HG02885 (cell line): ENCODE data around the gene SORL1.
A peak's percentile ranks its signal among the peaks of the same experiment; 100 is the strongest.

Experiments
- ATAC-seq: cut with Tn5 transposase; IDR thresholded peaks from one replicate; pipeline ENCODE4 v1.9.1; 2021; ENCODE audit warnings: mild to moderate bottlenecking; ENCODE audit not compliant: unreplicated experiment, poor library complexity

SORL1 gene

DNA sequence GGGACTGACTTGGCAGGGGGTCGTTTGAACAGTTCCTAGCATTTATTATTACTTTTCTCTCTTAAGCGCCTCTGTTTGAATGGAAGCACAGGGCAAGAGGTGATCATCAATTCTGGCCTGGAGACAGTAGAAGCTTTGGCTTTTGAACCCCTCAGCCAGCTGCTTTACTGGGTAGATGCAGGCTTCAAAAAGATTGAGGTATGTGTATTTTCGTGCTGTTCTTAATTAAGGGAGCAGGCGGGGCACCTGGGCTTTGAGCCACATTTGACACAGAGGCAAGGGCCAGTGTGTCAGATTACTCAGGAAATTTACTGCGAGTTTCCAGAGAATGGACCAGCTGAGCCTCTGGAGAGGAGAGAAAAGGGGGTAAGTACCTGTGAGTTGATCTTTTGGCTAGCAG lies 103.0 kb downstream of the SORL1 start:
- no peak for ATAC-seq

DNA sequence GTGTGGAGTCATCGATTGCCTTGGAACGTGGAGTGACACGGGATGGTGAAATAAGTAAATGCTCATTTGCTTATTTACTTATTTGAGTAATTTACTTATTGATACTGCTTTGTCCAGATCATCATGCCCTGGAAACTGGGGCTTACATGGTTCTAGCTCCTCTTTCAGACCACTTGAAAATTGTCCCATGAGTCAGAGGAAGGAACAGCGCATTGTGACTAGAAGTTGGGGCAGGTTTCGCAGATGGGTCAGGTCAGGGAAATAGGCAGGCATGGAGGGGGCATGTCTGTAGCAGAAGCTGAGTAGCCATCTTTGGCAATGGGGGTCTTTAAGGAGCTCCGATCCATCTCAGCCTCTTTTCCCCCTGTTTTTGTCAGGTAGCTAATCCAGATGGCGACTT lies 104.8 kb downstream of the SORL1 start:
- peak; percentile 2 for ATAC-seq

DNA sequence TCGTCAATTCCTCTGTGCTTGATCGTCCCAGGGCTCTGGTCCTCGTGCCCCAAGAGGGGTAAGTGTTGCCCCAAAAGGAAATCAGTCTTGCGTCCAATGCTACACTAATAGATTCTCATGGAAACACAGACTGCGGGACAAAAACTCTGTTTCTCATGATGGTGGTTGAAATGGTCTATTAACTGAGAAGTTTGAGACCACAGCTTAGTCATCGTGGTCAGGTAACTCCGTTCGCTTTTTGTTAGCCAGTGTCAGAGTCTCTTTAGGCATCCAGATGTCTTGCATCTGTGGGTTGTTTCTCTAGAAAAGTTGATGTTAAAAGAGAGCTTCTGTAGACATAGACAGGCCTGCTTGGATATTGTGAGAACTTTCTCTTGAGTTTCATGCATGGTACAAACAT lies 105.2 kb downstream of the SORL1 start:
- ATAC-seq = peak; percentile 88

DNA sequence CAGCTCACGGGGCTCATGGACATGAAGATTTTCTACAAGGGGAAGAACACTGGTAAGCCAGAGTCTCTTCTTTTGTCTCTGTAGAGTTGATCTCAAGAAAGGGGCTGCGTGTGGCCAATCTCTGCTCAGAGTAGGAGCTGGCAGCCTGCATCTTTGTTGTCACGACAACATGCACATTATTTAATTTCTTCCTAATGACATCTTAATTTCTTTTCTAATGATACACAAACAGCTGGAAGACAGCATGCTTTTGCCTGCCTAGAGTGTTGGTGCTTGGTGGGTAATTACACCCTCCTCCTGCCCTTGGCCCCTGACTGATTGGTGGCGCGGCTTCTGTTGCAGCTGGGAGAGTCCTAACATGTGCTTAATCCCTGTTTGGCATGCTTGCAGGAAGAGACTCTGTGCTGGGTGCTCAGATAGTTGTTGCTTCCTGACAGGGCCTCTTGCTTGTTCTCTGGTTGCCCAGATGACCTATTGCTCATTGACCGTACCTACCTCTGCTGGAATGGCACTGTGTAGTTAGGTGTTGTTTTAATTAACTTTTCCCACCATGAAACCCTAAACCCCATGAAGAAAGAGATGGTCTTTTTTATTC lies 107.6 kb downstream of the SORL1 start:
- no peak for ATAC-seq

DNA sequence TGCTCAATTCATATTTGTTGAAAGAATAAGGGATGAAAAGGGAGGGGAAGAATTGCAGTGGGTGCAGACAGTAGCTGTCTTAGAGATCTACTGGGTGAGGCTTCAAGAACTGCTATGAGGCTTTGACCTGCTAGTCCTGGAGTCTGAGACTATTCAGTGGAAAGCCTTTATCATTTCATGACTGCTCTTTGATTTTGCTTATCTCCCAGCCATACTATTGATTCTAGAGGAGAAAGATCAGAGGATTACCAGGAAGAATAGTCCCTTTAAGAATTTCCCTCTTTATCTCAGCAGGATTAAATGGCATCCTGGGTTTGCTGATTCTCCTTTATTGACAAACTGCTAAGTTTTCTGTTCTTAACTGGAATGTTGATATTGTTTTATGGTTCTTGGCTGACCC lies 108.1 kb downstream of the SORL1 start:
- ATAC-seq = no peak

DNA sequence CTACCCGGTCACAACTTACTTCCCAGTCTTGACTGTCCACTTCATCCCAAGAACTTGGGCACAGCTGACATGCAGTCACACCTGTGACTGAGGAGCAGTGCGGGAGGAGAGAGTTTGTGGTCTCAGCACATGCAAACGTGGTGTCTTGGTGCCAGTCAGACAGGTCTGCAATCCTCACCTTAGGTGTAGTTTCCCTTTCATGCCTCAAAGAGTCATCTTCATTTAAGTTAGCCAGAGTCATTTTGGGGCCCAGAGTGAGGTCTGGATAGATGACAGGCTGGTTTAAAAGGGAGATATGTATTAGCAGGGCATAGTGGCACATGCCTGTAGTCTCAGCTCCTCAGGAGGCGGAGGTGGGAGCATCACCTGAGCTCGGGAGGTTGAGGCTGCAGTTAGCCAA lies 109.1 kb downstream of the SORL1 start:
- ATAC-seq = no peak

DNA sequence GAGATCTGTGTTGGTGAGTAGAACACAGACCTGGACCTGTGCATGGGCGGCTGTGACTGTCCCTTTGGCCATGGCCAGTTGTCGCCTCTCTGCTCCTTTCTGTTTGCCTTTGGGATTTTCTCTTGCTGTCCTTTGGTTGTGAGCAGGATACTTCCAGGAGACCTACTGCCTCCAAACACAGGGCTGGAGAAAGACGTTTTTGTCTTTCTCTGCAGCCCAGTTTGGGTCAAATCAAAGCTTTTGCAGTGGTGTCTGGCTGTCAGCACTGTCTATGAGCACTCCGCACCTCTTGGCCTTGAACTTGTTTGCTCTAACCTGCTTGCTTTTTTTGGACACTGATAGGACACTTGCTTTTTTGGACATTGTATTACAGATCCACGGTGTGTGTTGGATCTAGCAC lies 109.6 kb downstream of the SORL1 start:
- no peak for ATAC-seq

DNA sequence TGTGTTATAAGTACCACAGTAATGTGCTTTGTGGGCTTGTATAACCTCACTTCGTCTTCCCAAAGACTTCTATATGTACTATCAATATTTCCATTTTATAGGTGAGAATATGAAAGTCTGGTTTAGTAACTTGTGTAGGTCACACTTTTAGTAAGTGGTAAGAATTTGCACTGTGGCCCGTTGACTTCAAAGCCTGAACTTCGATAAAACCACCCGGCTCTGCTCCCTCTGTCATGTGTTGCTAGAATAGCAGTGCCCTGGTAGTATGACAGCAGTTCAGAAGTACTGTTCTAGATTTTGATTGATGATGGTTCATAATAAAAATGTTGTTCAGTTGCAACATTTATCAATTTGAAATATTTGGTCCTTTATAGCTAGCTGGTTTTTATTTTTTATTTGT lies 110.9 kb downstream of the SORL1 start:
- no peak for ATAC-seq

DNA sequence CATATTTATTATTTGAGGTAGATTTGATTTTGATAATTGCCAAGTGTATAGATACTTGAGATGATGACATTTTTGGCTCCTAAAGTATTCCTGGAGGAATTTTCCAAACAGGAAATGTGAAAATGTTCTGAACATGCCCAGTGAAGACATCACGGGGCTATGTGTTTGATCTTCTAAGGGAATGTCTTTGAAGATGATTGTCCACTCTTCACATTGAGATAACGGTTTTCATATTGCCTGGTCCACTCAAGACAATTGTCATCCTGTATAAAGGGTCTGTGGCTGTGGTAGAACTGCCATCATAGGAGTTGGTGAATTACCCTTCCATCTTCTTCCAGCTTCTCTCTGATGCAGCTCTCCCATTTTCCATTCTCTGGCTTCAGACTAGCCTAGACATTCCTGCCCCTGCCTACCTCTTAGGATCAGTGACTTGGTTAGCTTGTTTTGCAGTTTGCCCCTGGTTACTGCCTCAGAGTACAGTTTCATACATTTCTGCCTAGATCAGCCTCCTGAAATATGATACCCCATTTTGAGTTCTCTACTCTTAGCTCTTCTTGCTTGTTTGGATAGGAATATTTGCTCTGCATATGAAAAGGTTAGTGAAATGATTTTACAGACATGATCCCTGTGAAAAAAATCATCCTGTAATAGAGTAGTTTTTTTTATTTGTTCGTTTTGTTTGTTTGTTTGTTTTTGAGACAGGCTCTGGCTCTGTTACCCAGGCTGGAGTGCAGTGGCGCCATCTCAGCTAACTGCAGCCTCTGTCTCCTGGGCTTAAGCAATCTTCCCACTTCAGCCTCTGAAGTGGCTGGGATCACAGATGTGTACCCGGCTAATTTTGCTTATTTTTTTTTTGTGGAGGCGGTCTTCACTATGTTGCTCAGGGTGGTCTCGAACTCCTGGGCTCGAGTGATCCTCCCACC lies 112.0 kb downstream of the SORL1 start:
- ATAC-seq = no peak

DNA sequence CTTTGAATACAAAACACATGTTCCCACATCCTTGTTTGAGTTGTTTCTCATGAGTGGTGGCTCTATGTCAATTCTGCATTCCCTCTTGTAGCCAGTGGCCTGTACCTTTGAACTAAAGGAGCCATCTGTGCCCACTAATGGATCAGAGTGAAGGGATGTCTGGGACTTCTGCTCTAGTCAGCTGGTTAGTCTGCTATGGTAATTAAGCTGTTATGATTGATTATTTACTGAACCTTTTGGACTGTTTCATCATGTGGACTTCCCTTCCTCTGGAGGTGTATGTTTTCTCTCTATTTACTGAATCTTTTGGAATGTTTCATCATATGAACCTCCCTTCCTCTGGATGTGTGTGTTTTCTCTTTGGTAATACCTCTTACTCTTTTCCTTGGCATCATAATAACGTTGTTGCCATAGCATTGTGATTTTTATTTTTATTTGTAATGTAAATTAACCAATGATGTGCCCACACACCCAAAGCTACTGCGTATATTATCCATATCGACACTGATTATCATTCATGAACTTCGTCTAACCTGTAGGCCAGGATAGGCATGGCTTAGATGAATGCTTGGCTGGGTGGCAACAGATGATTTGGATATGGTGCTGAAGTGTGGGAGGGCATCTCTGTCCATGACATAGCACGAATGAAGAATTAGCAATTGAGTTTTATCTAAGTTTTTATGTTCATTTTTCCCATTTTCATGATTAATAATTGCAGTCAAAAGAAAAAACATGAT lies 113.0 kb downstream of the SORL1 start:
- ATAC-seq = no peak

DNA sequence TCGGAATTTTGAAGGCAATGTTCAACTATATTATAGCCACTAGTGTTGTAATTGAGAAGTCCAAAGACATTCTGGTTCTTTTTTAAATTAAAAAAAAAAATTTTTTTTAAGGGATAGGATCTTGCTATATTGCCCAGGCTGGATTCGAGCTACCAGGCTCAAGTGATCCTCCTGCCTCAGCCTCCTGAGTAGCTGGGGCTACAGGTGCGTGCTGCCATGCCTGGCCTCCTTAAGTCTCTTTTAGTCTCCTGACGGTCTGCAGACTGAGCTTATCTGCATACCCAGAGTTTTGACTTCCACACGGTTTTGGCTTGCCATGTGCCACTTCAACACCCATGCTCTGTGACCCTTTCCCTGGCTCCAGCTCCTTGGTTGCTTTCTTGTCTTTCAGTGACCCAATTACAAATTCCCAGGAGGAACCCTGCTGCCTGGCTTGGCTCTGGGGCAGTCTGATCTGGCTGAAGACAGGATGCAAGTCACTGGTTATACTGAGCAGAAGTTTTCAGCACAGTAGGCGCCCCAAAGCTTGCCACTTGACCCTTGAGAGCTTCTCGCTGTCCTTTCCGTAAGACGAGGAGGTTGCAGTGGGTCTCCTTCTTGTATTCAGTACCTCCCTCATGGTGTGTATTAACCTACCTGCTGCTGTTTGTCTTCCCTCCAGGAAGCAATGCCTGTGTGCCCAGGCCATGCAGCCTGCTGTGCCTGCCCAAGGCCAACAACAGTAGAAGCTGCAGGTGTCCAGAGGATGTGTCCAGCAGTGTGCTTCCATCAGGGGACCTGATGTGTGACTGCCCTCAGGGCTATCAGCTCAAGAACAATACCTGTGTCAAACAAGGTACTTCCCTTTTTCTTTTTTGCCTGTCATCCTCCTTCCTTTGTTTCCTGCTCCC lies 114.4 kb downstream of the SORL1 start:
- ATAC-seq = no peak

DNA sequence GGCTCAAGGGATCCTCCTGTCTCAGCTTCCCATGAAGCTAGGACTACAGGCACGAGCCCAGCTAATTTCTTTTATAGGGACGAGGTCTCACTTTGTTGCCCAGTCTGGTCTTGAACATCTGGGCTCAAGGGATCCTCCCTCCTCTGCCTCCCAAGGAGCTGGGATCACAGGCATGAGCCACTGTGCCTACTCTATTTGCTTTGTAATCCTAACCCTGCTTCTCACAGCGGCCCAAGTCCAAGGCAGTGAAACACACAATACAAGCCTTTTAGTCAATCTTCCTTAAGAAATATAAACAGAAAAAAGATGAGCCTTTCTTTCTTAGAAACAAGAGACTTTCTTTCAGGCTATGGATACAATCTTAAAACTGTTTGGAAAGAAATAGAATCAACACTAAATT lies 115.9 kb downstream of the SORL1 start:
- ATAC-seq = no peak

DNA sequence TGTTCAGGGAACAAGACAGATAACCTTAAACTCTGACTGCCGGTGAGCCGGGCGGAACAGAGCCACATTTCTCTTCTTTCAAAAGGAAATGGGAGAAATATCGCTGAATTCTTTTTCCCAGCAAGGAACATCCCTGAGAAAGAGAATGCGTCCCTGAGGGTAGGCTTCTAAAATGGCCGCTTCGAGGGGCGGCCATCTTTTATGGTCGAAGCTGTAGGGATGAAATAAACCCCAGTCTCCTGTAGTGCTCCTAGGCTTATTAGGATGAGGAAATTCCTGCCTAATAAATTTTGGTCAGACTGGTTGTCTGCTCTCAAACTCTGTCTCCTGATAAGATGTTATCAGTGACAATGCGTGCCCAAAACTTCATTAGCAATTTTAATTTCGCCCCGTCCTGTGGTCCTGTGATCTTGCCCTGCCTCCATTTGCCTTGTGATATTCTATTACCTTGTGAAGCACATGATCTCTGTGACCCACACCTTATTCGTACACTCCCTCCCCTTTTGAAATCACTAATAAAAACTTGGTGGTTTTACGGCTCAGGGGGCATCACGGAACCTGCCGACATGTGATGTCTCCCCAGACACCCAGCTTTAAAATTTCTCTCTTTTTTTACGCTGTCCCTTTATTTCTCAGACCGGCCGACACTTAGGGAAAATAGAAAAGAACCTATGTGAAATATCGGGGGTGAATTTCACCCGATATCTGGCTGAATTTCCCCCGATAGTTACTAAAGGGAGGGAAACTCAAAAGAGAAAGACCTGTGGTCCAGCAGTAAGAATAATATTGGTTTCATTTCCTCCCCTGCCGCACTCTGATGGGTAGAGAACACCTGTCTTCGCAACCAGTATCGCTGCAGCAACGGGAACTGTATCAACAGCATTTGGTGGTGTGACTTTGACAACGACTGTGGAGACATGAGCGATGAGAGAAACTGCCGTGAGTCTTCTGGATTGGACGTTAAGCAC lies 117.5 kb downstream of the SORL1 start:
- ATAC-seq = peak; percentile 98

DNA sequence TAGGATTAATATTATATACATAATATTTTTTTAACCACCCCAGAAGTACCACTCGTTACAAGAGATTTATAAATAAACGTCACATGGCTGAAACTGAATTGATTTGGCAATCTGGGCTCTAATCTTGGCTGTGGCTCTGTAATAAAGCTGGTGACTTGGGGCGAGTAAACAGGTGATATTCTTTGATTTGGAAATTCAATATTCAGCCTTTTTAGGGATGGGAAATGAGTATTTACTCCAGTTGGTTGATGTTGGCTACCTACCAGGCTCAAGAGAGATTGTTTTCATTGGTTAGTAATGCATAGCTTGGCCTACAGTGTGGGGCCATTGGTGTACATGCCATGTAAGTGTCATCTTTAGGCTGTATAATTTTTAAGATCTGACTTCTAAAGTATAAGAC lies 118.3 kb downstream of the SORL1 start:
- ATAC-seq = no peak

DNA sequence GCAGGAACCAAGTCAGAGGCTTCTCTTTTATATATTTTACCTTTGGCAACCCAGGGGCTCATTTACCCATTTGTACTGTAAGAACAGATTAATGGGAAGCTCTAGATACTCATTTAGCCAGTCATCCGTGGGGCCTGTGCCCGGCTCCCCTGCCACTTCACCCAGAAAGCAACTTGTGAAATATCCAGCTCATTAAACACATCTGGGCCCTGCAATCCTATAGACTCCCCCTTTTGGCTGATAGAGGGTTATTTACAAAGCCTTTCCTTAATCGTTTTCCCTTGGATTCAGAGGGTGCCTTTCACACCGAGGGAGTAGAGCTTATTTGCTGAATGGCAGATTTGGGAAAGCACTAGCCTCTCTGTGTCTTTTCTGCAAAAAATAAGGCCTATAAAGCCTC lies 119.4 kb downstream of the SORL1 start:
- no peak for ATAC-seq

DNA sequence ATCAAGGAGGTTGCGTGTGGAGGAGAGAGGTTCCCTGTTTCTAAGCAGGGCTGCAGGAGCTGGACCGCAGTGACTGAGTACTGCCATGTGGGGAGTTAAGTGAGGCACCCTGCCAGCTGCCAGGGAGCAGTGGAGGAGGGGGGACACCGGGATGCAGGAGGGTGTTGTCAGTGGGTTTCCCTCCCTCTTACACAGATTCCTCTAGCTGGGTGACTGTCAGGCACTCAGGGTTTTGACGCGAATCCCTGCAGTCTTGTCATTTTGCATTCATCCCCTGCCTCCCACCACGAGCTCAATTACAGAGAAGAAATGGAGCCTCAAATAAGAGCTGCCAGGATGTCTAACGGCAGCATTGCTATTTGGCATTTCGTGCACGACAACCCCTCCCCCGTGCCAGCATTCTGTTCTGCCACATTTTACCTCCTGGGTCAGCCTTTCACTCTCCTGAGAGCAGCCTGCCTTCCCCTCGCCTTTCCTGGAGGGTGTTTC lies 120.5 kb downstream of the SORL1 start:
- ATAC-seq = no peak

DNA sequence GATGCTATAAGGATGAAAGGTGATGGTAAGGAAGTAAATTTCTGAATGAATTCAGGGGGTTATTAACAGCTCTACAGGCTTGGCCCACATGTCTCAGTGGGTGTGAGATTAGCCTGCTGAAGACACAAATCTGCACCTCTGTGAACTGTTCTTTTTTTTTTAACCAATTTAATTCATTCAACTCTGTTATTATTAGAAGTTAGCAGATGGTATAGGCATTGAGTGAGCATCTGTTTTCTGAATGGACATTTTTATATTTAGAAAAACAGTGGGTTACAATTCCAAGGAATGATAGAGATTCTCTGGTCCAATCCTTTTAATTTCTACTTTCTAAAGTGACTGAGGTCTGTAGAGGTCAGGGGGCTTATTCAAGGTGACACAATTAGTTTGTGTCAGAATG lies 122.7 kb downstream of the SORL1 start:
- no peak for ATAC-seq

DNA sequence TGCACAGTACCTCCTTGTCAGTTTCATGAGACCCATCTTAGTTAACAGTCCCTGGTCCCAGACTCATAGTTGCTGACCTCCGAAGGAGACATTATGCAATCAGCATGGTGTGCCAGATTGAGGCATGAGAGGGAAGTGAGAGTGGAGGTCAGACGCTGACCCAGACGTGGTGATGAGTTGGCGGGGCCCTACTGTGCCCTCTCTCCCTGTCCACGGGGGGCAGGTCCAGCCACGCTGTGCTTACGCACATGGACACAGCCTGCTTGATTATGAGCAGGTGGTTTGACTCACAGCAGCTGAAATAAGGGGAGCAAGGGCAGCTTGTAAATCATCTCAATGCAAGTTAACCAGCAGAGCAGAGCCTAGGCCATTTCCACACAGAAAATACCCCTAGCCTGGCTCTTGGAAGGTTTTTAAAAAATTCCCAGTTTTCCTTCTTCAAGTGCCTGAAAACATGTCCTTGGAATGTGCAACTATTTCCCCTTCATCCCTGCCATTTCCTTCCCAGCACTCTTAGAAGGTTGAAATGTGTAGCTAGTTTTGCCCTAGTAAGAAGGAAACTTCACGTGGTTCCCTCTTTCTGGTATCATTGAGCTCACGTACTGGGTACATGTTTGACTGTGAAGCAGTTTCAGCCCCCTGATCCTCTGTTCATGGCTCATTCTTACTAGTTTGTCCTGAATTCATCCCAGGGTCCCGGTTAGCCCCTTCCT lies 123.3 kb downstream of the SORL1 start:
- ATAC-seq = peak; percentile 73

DNA sequence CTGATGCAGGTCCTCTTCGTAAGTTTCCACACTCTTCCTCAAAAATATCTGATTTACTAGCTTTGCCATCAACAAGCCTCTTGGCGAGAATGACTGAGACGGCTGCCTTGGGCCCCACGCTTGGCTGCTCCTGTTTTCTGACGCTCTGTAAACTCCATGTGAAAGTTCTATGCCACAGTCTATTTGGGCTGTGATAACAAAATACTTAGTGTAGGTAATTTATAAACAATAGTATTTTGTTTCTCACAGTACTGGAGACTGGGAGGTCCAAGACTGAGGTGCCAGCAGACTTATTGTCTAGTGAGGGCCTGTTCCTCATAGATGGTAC lies 123.8 kb downstream of the SORL1 start:
- ATAC-seq = peak; percentile 36
